Hindlimb muscle (tissue), 1 donor: ENCODE results near the gene SOAT2. TPM values are rescaled to one million over a fixed set of nuclear protein-coding genes. Genes with fewer than 3 reads are reported as not detected.
"Not testable (repeated sequence)": the region's sequence is repeated elsewhere in the genome, so short reads cannot be mapped to it uniquely, and the experiment has no call there.

Experiments
- DNase-seq: peaks from one replicate; pipeline ENCODE4 v3.0.0-alpha.2; 2013
- polyA plus RNA-seq: library from polyadenylated mRNA; unstranded; fragments of 120-200 nt; gene quantifications from one replicate; pipeline ENCODE4 v1.2.1, GENCODE V29; 2013; ENCODE audit not compliant: insufficient read length

The SOAT2 gene
- polyA plus RNA-seq, 1 donor = 0.10 TPM

GRCh38 chr12:53086361-53086760 lies 16.9 kb upstream of the SOAT2 start:
- DNase-seq = no peak

GRCh38 chr12:53090105-53090504 lies 13.2 kb upstream of the SOAT2 start:
- no peak for DNase-seq

DNA sequence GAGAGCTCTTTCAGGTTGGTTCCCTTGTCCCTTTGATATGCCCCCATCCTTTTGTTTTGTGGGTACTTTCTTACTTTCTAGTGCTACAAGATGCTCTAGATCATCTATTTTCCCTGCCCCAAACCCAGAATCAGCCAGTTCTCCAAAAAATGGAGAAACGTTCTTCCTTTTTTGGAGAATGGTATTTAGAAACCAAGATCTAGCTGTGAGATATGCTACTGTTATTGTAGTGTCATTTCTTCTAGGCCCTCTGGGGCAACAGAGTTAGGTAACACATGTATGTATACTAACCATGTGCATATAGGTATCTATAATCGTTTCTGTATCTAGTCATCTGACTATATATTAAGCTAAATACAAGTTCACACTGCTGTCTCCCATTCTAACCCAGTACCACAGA lies 12.7 kb upstream of the SOAT2 start:
- no peak for DNase-seq

DNA sequence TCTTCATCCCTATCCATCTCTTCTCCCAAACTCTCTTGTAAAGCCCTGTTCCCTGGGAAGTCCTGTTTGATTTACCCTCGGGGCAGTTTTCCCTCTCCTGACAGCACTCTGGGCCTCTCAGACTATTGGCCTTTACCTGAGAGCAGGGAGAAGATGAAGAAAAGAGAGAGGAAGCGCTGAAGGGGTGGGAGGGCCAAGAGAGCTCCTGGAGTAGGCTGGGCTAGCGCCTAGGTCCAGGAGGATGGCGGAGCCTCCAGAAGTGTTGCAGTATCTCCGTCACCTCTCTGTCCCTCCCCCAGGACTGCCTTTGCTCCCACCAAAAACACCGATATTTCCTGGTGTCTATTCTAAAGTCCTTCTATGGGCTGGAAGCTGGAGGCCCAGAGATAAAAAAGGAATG lies 11.5 kb upstream of the SOAT2 start:
- no peak for DNase-seq

DNA sequence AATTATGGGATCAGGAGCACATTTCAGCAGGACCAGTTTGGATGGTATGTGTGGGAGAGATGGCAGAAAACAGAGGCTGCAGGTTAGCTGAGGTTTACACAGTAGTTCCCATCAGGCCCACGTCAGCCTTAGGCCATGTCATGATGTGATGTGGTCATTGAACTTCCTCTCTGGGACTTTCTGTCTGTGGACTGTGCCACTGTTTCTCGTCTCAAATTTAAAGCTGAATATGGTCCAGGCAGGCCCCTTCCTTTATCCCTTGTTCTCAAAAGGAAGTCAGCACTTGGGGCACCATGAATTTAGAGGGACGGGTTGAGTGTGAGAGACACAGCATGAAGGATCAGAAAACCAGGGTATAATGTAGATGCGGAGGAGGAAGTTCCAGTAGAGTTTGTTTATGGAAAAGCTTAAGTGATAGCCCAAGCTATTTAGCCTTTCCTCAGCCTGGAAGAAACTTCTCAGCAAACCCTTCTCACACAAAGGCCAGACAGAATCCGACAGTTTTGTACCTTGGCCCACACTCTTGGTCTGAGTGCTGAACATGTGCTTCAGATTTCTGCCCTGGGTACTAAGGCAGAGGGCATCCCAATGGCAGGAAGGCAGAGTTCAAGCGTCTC lies 9.4 kb upstream of the SOAT2 start:
- DNase-seq = no peak

GRCh38 chr12:53094394-53094787 lies 8.9 kb upstream of the SOAT2 start:
- no peak for DNase-seq

- DNase-seq = not testable (repeated sequence)
Observed at GRCh38 chr12:53094796-53095595, 8.3 kb upstream of the SOAT2 start.

DNA sequence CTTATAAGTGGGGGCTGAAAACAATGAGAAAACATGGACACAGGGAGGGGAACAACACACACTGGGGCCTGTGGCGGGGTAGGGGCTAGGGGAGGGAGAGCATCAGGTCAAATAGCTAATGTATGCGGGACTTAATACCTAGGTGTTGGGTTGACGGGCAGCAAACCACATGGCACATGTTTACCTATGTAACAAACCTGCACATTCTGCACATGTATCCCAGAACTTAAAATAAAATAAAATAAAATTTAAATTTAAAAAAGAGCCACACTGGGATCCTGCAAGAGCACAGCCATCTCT lies 7.7 kb upstream of the SOAT2 start:
- not testable (repeated sequence) for DNase-seq

DNA sequence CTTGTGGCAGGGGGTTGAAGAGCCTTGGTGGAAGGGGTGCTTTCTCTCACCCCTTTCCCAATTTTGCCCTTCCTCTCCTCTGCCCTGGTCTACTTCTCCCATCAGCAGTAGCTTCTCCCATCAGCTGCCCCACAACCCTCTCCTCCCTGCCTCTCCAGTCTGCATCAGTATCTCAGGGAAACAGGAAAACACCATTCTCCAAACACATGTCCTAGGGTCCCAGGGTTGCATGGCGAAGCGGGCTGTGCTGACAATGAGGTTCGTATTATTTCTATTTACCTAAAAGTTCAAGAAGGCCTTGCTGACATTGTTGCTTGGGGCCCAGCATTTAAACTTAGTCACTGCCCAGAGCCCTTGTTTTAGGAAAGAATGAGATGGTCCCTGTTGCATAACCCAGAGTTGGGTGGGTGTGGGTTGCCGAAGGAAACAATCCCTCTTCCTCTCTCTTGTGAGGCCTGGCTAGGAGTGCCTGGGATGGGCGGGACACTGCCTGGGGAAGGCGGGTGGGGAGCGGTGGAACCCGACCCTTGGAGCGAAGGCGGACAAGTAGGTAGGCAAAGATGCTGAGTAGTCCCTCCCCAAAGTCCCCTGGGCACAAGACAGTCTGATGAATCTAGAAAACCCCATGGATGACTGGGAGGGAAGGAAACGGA lies 7.1 kb upstream of the SOAT2 start:
- DNase-seq = peak; percentile 81

- peak; percentile 27 for DNase-seq
Observed at GRCh38 chr12:53096759-53097158, 6.5 kb upstream of the SOAT2 start.

DNA sequence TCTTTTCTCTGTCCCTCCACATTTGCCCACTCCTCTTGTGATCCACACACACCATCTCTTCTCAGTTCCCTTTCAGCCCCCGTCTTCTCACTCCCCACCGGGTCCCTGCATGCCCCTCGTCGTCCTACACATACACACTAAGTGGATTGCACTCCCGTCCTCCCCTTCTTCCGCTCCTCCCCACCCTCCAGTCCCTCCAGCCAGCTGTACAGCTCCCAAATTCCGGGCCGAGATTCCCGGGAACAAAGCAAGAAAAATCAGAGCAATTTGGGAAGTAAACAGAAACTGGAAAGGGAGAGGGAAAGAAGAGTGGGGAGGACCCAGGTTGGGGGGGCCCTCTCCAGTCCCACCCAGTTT lies 6.1 kb upstream of the SOAT2 start:
- peak; percentile 73 for DNase-seq

GRCh38 chr12:53097564-53098353 lies 5.5 kb upstream of the SOAT2 start, which contains the start of gene IGFBP6:
TSS of gene IGFBP6 (plus strand) at chr12:53097667. CDS start at chr12:53097718, 51 bp downstream.
- DNase-seq = peak; percentile 63

DNA sequence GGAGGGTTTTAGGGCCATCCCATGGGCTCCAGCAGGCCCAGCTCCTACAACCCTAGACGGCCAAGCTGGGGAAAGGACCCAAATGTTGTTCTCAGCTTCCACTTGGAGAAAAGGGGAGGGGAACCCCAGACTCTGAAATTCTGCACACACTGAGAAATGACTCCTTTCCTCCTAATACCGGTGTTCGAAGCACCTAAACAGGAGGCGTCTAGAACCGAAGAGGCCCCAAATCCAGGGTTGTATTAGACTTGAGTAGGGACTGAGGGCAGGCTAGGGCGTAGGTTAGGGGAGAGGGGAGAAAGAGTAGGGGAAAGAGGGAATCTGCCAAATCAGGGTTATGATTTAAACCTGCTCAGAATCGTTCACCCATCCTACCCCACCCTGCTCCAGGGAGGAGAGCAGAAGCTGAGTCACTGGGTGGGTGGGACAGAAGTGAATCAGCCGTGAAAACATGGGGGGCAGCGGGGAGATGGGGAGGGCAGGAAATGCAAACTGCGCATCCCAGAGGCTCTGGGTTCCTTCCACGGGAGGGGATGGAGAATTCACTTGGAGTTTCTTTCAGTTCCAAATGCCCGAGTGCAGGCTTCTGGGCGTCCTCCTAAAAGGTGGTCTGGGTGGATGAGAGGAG lies 4.8 kb upstream of the SOAT2 start:
- peak; percentile 43 for DNase-seq

GRCh38 chr12:53099071-53099882 lies 4.0 kb upstream of the SOAT2 start:
- peak; percentile 92 for DNase-seq

- DNase-seq = no peak
Observed at GRCh38 chr12:53100466-53101151, 2.7 kb upstream of the SOAT2 start.

GRCh38 chr12:53101266-53101665 lies 2.0 kb upstream of the SOAT2 start:
- no peak for DNase-seq

- DNase-seq = no peak
Observed at GRCh38 chr12:53101931-53102781, 1.1 kb upstream of the SOAT2 start.

DNA sequence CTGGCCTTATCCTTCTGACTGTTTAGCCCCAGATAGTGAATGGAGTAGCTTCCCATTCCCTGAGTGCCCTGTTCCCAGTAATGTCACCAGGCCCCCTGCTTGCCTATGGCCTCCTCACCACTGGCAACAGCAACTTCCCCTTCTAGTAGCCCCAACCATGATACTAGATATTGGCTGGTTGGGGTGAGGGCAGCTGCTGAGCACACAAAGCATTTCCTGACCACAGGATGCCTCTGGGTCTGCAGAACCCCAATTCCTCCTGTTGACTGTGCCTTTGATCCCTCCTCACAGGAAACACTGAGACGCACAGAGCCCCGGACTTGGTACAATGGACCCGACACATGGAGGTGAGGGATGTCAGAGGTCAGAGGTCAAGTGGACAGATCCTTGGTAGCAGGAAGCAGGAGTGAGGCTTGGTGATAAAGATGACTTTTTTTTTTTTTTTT lies 597 bp downstream of the SOAT2 start:
- no peak for DNase-seq

DNA sequence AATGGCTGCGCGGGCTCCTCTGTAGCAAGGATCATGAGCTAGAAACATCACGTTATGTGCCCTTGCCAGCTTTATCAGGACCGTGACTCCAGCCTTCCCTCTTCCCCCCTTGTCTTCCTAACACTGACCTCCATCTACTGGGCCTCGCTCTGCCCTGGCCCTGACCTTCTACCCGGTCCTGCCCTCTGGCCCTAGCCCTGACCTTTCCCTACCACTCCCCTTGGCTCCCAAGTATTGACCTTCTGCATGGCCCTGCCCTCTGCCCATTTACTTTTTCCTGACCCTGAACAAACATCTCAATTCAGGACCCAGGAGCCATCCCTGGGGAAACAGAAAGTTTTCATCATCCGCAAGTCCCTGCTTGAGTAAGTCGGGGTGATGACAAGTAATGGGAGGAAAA lies 2.0 kb downstream of the SOAT2 start:
- no peak for DNase-seq
